B cell (primary cell): Measurements from ENCODE around the gene UTP25. TPM values are rescaled to one million over a fixed set of nuclear protein-coding genes. Genes with fewer than 3 reads are reported as not detected.
"Not testable (repeated sequence)": the region's sequence is repeated elsewhere in the genome, so short reads cannot be mapped to it uniquely, and the experiment has no call there.

Experiments
- ATAC-seq: fragments of 200-7000 bp; cut with Tn5 transposase; one replicate; pipeline ENCODE4 v1.10.0; 2021; ENCODE audit warnings: low read depth, mild to moderate bottlenecking, moderate number of reproducible peaks, moderate library complexity
- CTCF ChIA-PET: fragments of 350-600 bp; sonication (Branson Sonifier 250); formaldehyde crosslinking; loops from one replicate; lab custom pipeline; 2021; ENCODE audit warnings: antibody characterized with exemption, inconsistent platforms; lab: Charles Lee
- POLR2A ChIA-PET: fragments of 350-600 bp; sonication (Branson Sonifier 250); formaldehyde crosslinking; loops from one replicate; lab custom pipeline; 2021; ENCODE audit warnings: antibody characterized with exemption; lab: Charles Lee
- DNase-seq: peaks from one replicate; pipeline ENCODE4 v3.0.0; 2013
- H2AFZ ChIP-seq: 2 replicates; pipeline ENCODE4 v1.6.1; 2012; ENCODE audit warnings: mild to moderate bottlenecking, low read depth, low read length; ENCODE audit not compliant: insufficient read depth, poor library complexity, severe bottlenecking
- H3K27ac ChIP-seq, 2 donors: 1 replicate in 1 of 2; 2 replicates in 1 of 2; pipeline ENCODE4 v1.5.1; 2012 to 2013; ENCODE audit warnings: low read length in 2 of 2, mild to moderate bottlenecking in 2 of 2, moderate library complexity in 1 of 2
- H3K27me3 ChIP-seq, 4 experiments: fragments of 200-600 bp in 1 of 4; sonication (generic) in 1 of 4; replicated peaks in 1 of 4; 1 replicate in 2 of 4; 2 replicates in 2 of 4; pipeline versions ENCODE4 v1.6.1 to v1.7.0; 2013 to 2016; ENCODE audit warnings: low read length in 3 of 4, mild to moderate bottlenecking in 2 of 4, mixed read lengths in 1 of 4, moderate library complexity in 1 of 4; ENCODE audit not compliant: insufficient read depth in 4 of 4, control insufficient read depth in 3 of 4; ENCODE audit errors: control extremely low read depth in 1 of 4
- H3K36me3 ChIP-seq, 2 experiments: replicated peaks in 1 of 2; 1 replicate in 1 of 2; 2 replicates in 1 of 2; pipeline versions ENCODE4 v1.6.1 to v1.7.1; 2013; ENCODE audit warnings: low read length in 1 of 2; ENCODE audit not compliant: insufficient read depth in 2 of 2, control insufficient read depth in 1 of 2; ENCODE audit errors: control extremely low read depth in 1 of 2, extremely low read depth in 1 of 2
- H3K4me1 ChIP-seq, 2 donors: fragments of 200-600 bp in 1 of 2; sonication (generic) in 1 of 2; 1 replicate in 1 of 2; 2 replicates in 1 of 2; pipeline versions ENCODE4 v1.5.1 to v1.6.1; 2013 to 2017; ENCODE audit warnings: low read length in 2 of 2; ENCODE audit not compliant: control insufficient read depth in 2 of 2, insufficient read depth in 2 of 2
- H3K4me2 ChIP-seq: replicated peaks from 2 replicates; pipeline ENCODE3; 2012; ENCODE audit warnings: mild to moderate bottlenecking, low read depth, low read length; ENCODE audit not compliant: poor library complexity, severe bottlenecking
- H3K4me3 ChIP-seq, 5 experiments: fragments of 200-600 bp in 1 of 5; sonication (generic) in 1 of 5; 1 replicate in 3 of 5; 2 replicates in 2 of 5; pipeline versions ENCODE4 v1.5.1 to v1.7.0; 2011 to 2016; ENCODE audit warnings: low read length in 4 of 5, mild to moderate bottlenecking in 4 of 5, low read depth in 2 of 5, control low read depth in 1 of 5, moderate library complexity in 1 of 5; ENCODE audit not compliant: insufficient read depth in 1 of 5; ENCODE audit errors: control extremely low read depth in 1 of 5, extremely low read depth in 1 of 5
- H3K79me2 ChIP-seq: fragments of 200-600 bp; sonication (generic); one replicate; pipeline ENCODE4 v1.6.0; 2016; ENCODE audit warnings: low read length; ENCODE audit not compliant: control insufficient read depth, insufficient read depth
- H3K9ac ChIP-seq: fragments of 200-600 bp; sonication (generic); 2 replicates; pipeline ENCODE4 v1.6.1; 2017; ENCODE audit warnings: mild to moderate bottlenecking, low read length, moderate library complexity
- H3K9me3 ChIP-seq, 3 donors: one replicate each; pipeline versions ENCODE4 v1.6.1 to v1.7.1; 2013; ENCODE audit warnings: low read length in 2 of 3; ENCODE audit not compliant: control insufficient read depth in 2 of 3, insufficient read depth in 1 of 3; ENCODE audit errors: control extremely low read depth in 1 of 3
- H4K20me1 ChIP-seq: 2 replicates; pipeline ENCODE4 v1.6.0; 2012; ENCODE audit warnings: mild to moderate bottlenecking, low read length; ENCODE audit not compliant: insufficient read depth, control insufficient read depth, poor library complexity, severe bottlenecking
- H3K27ac Mint-ChIP-seq: one replicate; pipeline ENCODE4 v1.8.0; 2021; ENCODE audit warnings: mixed read lengths
- H3K27me3 Mint-ChIP-seq: one replicate; pipeline ENCODE4 v1.8.0; 2021; ENCODE audit warnings: mixed read lengths
- H3K4me1 Mint-ChIP-seq: one replicate; pipeline ENCODE4 v1.8.0; 2021; ENCODE audit warnings: mixed read lengths
- H3K4me3 Mint-ChIP-seq: one replicate; pipeline ENCODE4 v1.8.0; 2021; ENCODE audit warnings: mixed read lengths
- H3K9me3 Mint-ChIP-seq: one replicate; pipeline ENCODE4 v1.8.0; 2022; ENCODE audit warnings: mixed read lengths; ENCODE audit not compliant: insufficient read depth
- EZH2 ChIP-seq: IDR thresholded peaks from 2 replicates; pipeline ENCODE4 v1.6.1; 2012; ENCODE audit warnings: borderline replicate concordance, low read depth, mild to moderate bottlenecking, moderate library complexity, low read length; ENCODE audit not compliant: insufficient read depth, poor library complexity, severe bottlenecking
- WGBS: methylation state at CpG from one replicate; pipeline ENCODE4 v1.1.5; 2013; ENCODE audit warnings: missing lambda C conversion rate; ENCODE audit not compliant: insufficient coverage; 5-methylcytosine and 5-hydroxymethylcytosine counted together
- intact Hi-C: fragments of 100-400 bp; cut with micrococcal nuclease; formaldehyde crosslinking; loops from one replicate; pipeline ENCODE4 v1.10.0; 2022
- polyA plus RNA-seq: library from polyadenylated mRNA; depleted of rRNA; stranded (reverse); fragments of >200 nt; gene quantifications from 2 replicates; pipeline ENCODE4 v1.2.3, GENCODE V29; 2012
- total RNA-seq, 2 donors: library from RNA; stranded (reverse); fragments of 120-200 nt in 1 of 2; gene quantifications; 1 replicate in 1 of 2; 2 replicates in 1 of 2; pipeline versions ENCODE4 v1.2.3 to v1.2.4, GENCODE V29; 2013 to 2022
- TF ChIP-seq, protein P1 (sequence below): fragments of 200-600 bp; IDR thresholded peaks from one replicate; pipeline ENCODE4 v1.8.0; 2022; ENCODE audit warnings: antibody characterized with exemption, mild to moderate bottlenecking

The UTP25 gene
- total and polyA plus RNA-seq, 2 donors (not counting 1 experiment from before 2014, with no cell fraction given), result 6.2 to 16.6 TPM

DNA sequence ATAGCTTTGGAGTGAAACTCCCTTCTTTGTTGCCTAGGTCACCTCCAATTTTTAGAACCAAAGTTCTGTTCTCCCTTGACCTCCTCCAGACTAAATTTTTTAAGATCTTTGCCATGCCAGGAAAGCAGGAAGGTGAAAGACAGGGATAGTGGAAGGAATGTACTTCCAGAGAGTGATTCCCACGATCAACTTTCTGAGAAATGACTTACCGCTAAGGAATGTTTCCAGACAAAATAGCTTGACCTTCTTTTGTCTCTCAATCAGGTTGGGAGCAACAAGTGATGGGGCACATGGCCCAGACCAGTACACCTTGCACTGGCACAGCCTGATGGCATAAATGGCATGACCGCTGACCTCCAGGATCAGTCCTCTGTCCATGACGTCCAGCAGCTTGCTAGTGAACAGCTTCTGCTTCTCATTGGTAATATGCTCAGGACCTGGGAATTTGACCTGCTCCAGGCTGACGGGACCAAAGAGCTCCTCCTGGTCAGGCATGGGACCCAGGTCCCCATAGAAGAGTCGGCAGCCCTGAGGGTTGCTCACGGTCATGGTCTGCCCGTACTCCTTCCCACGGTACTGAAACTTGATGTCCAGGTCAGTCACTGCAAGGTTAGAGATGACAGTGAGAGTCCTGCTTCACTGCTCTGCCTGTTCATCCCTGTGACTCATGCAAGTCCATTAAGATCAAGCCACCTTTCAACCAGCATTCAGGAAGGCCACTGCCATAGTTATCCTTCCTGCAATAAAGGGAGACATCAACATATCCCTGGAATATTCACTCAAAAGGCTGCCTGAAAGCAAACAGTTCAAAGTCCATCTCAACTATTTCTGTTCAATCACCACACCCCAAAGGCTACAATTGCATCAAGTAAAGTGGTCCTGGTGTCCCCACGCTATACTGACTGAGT, 37.2 kb upstream of the UTP25 start:
- Histone ChIP-seq H3K27me3 (peaks cover 0 to 39% (median 22%) of the 10 kb centered on the region in 4 experiments), H4K20me1 (no peaks in the 10 kb centered on the region), H3K9ac (no peak overlapping the region), H3K4me1 (no peaks in the 10 kb centered on the region), H3K27ac (no peak overlapping the region), H3K4me2 (no peak overlapping the region), H2AFZ (no peak overlapping the region), H3K9me3 (no peaks in the 10 kb centered on the region), H3K4me3 (no peak overlapping the region), H3K36me3 (no peaks in the 10 kb centered on the region), H3K79me2 (no peaks in the 10 kb centered on the region)
- TF ChIP-seq, protein P1, sequence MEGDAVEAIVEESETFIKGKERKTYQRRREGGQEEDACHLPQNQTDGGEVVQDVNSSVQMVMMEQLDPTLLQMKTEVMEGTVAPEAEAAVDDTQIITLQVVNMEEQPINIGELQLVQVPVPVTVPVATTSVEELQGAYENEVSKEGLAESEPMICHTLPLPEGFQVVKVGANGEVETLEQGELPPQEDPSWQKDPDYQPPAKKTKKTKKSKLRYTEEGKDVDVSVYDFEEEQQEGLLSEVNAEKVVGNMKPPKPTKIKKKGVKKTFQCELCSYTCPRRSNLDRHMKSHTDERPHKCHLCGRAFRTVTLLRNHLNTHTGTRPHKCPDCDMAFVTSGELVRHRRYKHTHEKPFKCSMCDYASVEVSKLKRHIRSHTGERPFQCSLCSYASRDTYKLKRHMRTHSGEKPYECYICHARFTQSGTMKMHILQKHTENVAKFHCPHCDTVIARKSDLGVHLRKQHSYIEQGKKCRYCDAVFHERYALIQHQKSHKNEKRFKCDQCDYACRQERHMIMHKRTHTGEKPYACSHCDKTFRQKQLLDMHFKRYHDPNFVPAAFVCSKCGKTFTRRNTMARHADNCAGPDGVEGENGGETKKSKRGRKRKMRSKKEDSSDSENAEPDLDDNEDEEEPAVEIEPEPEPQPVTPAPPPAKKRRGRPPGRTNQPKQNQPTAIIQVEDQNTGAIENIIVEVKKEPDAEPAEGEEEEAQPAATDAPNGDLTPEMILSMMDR, result no peak
- TF ChIP-seq EZH2, result no peak
- intact Hi-C loops, result no loop called here
- peaks cover 51% of the 10 kb centered on the region for H3K27me3 Mint-ChIP-seq
- no peak overlapping the region for H3K4me3 Mint-ChIP-seq
- ATAC-seq (no peak), DNase-seq (no peak)
- no peaks in the 10 kb centered on the region for H3K9me3 Mint-ChIP-seq
- POLR2A ChIA-PET, result no interaction called here
- H3K27ac Mint-ChIP-seq, result no peak overlapping the region
- 92% methylated on average over 9 of the region's 10 CpGs for WGBS
- CTCF ChIA-PET, result no interaction called here
- H3K4me1 Mint-ChIP-seq, result no peaks in the 10 kb centered on the region

DNA sequence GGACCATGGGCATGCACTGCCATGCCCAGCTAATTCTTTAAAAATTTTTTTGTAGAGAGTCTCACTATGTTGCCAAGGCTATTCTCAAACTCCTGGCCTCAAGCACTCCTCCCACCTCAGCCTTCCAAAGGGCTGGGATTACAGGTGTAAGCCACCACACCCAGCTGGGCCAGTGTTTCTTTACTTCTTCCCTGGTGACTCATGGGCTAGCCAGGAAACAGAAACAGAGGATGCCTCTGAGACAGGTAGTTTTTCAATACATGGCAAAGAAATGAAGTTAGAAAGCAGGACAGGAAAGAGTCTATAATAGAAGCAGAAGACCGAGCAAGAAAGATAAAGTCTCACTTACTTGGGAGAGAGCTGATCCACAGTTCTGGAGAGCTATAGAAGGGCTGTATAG, 35.9 kb upstream of the UTP25 start:
- Histone ChIP-seq H3K9ac (no peak overlapping the region), H3K36me3 (no peaks in the 10 kb centered on the region), H2AFZ (no peak overlapping the region), H3K79me2 (no peaks in the 10 kb centered on the region), H3K27me3 (peaks cover 0 to 33% (median 22%) of the 10 kb centered on the region in 4 experiments), H3K27ac (no peak overlapping the region), H3K9me3 (no peaks in the 10 kb centered on the region), H3K4me3 (no peak overlapping the region), H4K20me1 (no peaks in the 10 kb centered on the region), H3K4me2 (no peak overlapping the region), H3K4me1 (no peaks in the 10 kb centered on the region)
- CTCF ChIA-PET, result interaction anchor here (0.7 kb wide), 1 partner anchor 32 kb away, joined by 3 read pairs; no protein-coding TSS in a partner anchor
- H3K9me3 Mint-ChIP-seq, result no peaks in the 10 kb centered on the region
- 67% methylated on average over 1 of the region's 1 CpG for WGBS
- POLR2A ChIA-PET, result no interaction called here
- H3K4me3 Mint-ChIP-seq, result no peak overlapping the region
- no peak for ATAC-seq
- TF ChIP-seq EZH2, result no peak
- TF ChIP-seq, protein P1, result no peak
- intact Hi-C loops, result no loop called here
- H3K27me3 Mint-ChIP-seq, result peaks cover 54% of the 10 kb centered on the region
- no peaks in the 10 kb centered on the region for H3K4me1 Mint-ChIP-seq
- DNase-seq, result no peak
- H3K27ac Mint-ChIP-seq, result no peak overlapping the region

DNA sequence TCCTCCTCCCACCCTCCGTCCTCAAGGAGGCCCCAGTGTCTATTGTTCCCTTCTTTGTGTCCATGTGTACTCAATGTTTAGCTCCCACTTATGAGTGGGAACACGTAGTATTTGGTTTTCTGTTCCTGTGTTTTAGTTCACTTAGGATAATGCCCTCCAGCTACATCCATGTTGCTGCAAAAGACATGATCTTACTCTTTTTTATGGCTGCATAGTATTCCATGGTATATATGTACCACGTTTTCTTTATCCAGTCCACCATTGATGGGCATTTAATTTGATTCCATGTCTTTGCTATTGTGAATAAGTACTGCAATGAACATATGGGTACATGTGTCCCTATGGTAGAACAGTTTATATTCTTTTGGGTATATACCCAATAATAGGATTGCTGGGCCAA, 34.1 kb upstream of the UTP25 start:
- H3K4me3 Mint-ChIP-seq, H3K36me3 ChIP-seq, POLR2A ChIA-PET, H3K4me2 ChIP-seq, H3K4me1 Mint-ChIP-seq, DNase-seq, H3K4me1 ChIP-seq, H4K20me1 ChIP-seq, H2AFZ ChIP-seq, ATAC-seq, H3K27ac Mint-ChIP-seq, H3K79me2 ChIP-seq, H3K4me3 ChIP-seq, H3K9ac ChIP-seq, H3K9me3 Mint-ChIP-seq, intact Hi-C loops, H3K27ac ChIP-seq, H3K9me3 ChIP-seq: not testable (repeated sequence)
- peaks cover 0 to 30% (median 22%) of the 10 kb centered on the region in 4 experiments for H3K27me3 ChIP-seq
- peaks cover 51% of the 10 kb centered on the region for H3K27me3 Mint-ChIP-seq
- CTCF ChIA-PET, result interaction anchor here (1.1 kb wide), 1 partner anchor 30 kb away, joined by 4 read pairs; no protein-coding TSS in a partner anchor
- WGBS, result no CpG with 5 or more reads among the region's 3 CpGs
